GM10248 (cell line): ENCODE data around the gene PRKCZ.

ENCODE experiments used
- CTCF ChIA-PET: fragments of 300-600 bp; sonication (Branson Sonifier 250); formaldehyde crosslinking; extraction: SDS; loops from one replicate; lab custom pipeline; 2021; ENCODE audit warnings: antibody characterized with exemption; lab: Yijun Ruan, JAX
- POLR2A ChIA-PET: fragments of 350-650 bp; sonication (Branson Sonifier 250); formaldehyde crosslinking; extraction: SDS; loops from one replicate; lab custom pipeline; 2020; ENCODE audit warnings: antibody characterized with exemption; lab: Yijun Ruan, JAX
- DNase-seq: peaks from one replicate; pipeline ENCODE4 v3.0.0; 2012; ENCODE audit errors: extremely low spot score
- CTCF ChIP-seq: IDR thresholded peaks from 2 replicates; pipeline ENCODE4 v1.5.1; 2012; ENCODE audit warnings: mild to moderate bottlenecking, low read depth; ENCODE audit errors: extremely low read depth, missing control alignments, control extremely low read depth

Gene PRKCZ

GRCh38 chr1:2151911-2152310 lies 101.7 kb downstream of the PRKCZ start:
- no peak for TF ChIP-seq CTCF
- ChIA-PET CTCF (interaction anchor here (0.8 kb wide), 1 partner anchor 230 kb away, joined by 4 read pairs; no protein-coding TSS in a partner anchor), POLR2A (no interaction called here)
- DNase-seq: no peak

GRCh38 chr1:2152954-2153353 lies 102.7 kb downstream of the PRKCZ start:
- ChIA-PET POLR2A (no interaction called here), CTCF (no interaction called here)
- TF ChIP-seq CTCF: no peak
- no peak for DNase-seq

- POLR2A ChIA-PET: no interaction called here
- CTCF ChIA-PET: interaction anchor here (1.1 kb wide), 1 partner anchor 22 kb away, joined by 3 read pairs; no protein-coding TSS in a partner anchor
- no peak for TF ChIP-seq CTCF
- no peak for DNase-seq
These were observed 103.8 kb downstream of the PRKCZ start for GRCh38 chr1:2154022-2154421.

GRCh38 chr1:2155147-2155598 lies 105.0 kb downstream of the PRKCZ start:
- DNase-seq: no peak
- ChIA-PET CTCF (interaction anchor here (1.1 kb wide), 1 partner anchor 21 kb away, joined by 3 read pairs; no protein-coding TSS in a partner anchor), POLR2A (no interaction called here)
- TF ChIP-seq CTCF: no peak

GRCh38 chr1:2155788-2156187 lies 105.6 kb downstream of the PRKCZ start:
- POLR2A ChIA-PET: no interaction called here
- CTCF ChIA-PET: interaction anchor here (2.7 kb wide), 1 partner anchor 16 kb away, joined by 10 read pairs; no protein-coding TSS in a partner anchor
- DNase-seq: no peak
- TF ChIP-seq CTCF: no peak

- TF ChIP-seq CTCF: no peak
- CTCF ChIA-PET: interaction anchor here (1.3 to 2.7 kb wide), 2 partner anchors 17 to 18 kb away, joined by 4 to 10 read pairs; no protein-coding TSS in a partner anchor
- POLR2A ChIA-PET: no interaction called here
- no peak for DNase-seq
These were observed 106.7 kb downstream of the PRKCZ start for GRCh38 chr1:2156866-2157265.

- ChIA-PET POLR2A (interaction anchor here (0.6 kb wide), 1 partner anchor 154 kb away, joined by 3 read pairs; no protein-coding TSS in a partner anchor), CTCF (interaction anchor here (2.7 kb wide), 1 partner anchor 18 kb away, joined by 10 read pairs; no protein-coding TSS in a partner anchor)
- no peak for TF ChIP-seq CTCF
- DNase-seq: no peak
These were observed 107.6 kb downstream of the PRKCZ start for GRCh38 chr1:2157856-2158255.
